H1 (cell line): Measurements from ENCODE around the gene RAB8B.

Experiments used
- BRCA1 ChIP-seq: IDR thresholded peaks from 2 replicates; pipeline ENCODE4 v1.6.1; 2012; ENCODE audit warnings: low read depth, low read length, improper control_type of control experiment
- CREB1 ChIP-seq: IDR thresholded peaks from 2 replicates; pipeline ENCODE4 v1.6.1; 2012; ENCODE audit warnings: inconsistent platforms
- EZH2 ChIP-seq: fragments of 200-600 bp; sonication (generic); IDR thresholded peaks from 2 replicates; pipeline ENCODE4 v1.7.1; 2012; ENCODE audit warnings: low read depth, mild to moderate bottlenecking, moderate library complexity, low read length, inconsistent platforms; ENCODE audit not compliant: severe bottlenecking
- GTF2F1 ChIP-seq: IDR thresholded peaks from 2 replicates; pipeline ENCODE4 v1.6.1; 2012; ENCODE audit warnings: low read depth, low read length, improper control_type of control experiment, borderline replicate concordance
- JUND ChIP-seq: IDR thresholded peaks from 2 replicates; pipeline ENCODE4 v1.6.1; 2011; ENCODE audit warnings: mild to moderate bottlenecking, improper control_type of control experiment, low read length
- POLR2A ChIP-seq, 2 experiments: IDR thresholded peaks; 1 replicate in 1 of 2; 2 replicates in 1 of 2; pipeline ENCODE4 v1.6.1; 2011; ENCODE audit warnings: low read depth in 2 of 2, low read length in 2 of 2, mild to moderate bottlenecking in 2 of 2; ENCODE audit errors: control extremely low read depth in 1 of 2
- POLR2AphosphoS5 ChIP-seq: IDR thresholded peaks from 2 replicates; pipeline ENCODE4 v1.6.1; 2011; ENCODE audit warnings: low read depth, low read length
- RFX5 ChIP-seq: IDR thresholded peaks from 2 replicates; pipeline ENCODE4 v1.6.1; 2011; ENCODE audit warnings: low read depth, low read length, improper control_type of control experiment, borderline replicate concordance
- TAF1 ChIP-seq: IDR thresholded peaks from 2 replicates; pipeline ENCODE4 v1.6.1; 2011; ENCODE audit warnings: mild to moderate bottlenecking, low read depth, low read length
- ZNF274 ChIP-seq: IDR thresholded peaks from 2 replicates; pipeline ENCODE4 v1.7.0; 2012; ENCODE audit warnings: low read length, borderline replicate concordance; ENCODE audit errors: extremely low read depth
- TF ChIP-seq, protein P1 (sequence below), 3 experiments: IDR thresholded peaks; 1 replicate in 2 of 3; 2 replicates in 1 of 3; pipeline versions ENCODE4 v1.5.1 to v1.6.1; 2011; ENCODE audit warnings: low read length in 3 of 3, mild to moderate bottlenecking in 3 of 3, inconsistent platforms in 2 of 3, low read depth in 1 of 3, moderate library complexity in 1 of 3; ENCODE audit not compliant: insufficient read depth in 1 of 3; ENCODE audit errors: control extremely low read depth in 1 of 3

DNA sequence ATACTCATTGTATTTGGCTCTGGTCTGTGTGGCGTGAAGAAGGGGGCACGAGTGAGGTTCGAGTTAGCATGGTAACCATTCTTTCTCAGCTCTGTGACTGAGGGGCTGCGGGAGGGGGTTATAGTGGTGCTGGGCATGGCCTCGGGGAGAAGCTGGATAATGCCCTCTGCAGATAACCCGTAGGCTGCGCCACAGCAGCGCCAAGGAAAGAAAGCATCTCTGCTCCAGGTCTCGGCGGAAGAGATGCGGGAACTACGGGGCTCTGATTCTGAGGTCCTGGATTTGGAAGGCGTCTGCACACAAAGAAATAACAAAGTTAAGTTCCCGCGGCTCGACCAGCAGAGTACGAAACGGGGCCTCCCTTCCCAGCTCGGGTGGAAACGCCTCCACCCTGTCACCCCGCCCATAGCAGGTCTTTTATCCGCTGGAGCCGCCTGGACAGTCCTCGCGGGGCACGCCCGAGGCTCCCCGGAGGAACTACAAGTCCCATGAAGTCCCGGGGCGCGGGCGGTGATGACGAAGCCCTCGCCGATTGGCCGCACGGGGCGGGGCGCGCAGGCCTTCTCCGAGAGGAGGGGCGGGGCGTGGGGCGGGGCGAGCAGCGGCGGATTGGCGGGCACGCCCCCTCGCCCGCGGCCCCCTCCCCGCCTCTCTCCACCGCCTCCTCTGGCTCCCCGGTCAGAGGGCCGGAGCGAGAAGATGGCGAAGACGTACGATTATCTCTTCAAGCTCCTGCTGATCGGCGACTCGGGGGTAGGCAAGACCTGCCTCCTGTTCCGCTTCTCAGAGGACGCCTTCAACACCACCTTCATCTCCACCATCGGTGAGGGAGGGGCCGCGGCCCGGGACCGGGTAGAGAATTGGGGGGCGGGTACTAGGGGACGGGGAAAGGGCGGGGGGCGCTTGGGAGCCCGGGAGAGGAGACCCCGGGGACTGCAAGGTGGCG lies at the start of gene RAB8B:
- TF ChIP-seq TAF1 (peak; percentile 69), BRCA1 (no peak), POLR2A (IDR thresholded peaks at IDR 0.05; ENCODE audit: control extremely low read depth in 1 of 2, low read depth in 2 of 2, low read length in 2 of 2) (peak in 1 of 2 experiments; percentile 92; a peak in 2 of 3 replicates), ZNF274 (no peak), RFX5 (no peak), GTF2F1 (no peak; the same call in 1 of the 2 replicates), EZH2 (no peak), CREB1 (peak; percentile 97), POLR2AphosphoS5 (peak; percentile 78), JUND (no peak)
- TF ChIP-seq, protein P1, sequence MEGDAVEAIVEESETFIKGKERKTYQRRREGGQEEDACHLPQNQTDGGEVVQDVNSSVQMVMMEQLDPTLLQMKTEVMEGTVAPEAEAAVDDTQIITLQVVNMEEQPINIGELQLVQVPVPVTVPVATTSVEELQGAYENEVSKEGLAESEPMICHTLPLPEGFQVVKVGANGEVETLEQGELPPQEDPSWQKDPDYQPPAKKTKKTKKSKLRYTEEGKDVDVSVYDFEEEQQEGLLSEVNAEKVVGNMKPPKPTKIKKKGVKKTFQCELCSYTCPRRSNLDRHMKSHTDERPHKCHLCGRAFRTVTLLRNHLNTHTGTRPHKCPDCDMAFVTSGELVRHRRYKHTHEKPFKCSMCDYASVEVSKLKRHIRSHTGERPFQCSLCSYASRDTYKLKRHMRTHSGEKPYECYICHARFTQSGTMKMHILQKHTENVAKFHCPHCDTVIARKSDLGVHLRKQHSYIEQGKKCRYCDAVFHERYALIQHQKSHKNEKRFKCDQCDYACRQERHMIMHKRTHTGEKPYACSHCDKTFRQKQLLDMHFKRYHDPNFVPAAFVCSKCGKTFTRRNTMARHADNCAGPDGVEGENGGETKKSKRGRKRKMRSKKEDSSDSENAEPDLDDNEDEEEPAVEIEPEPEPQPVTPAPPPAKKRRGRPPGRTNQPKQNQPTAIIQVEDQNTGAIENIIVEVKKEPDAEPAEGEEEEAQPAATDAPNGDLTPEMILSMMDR (IDR thresholded peaks at IDR 0.05; ENCODE audit: control extremely low read depth in 1 of 3, insufficient read depth in 1 of 3, low read depth in 1 of 3, low read length in 3 of 3) = no peak
